Prostate gland (tissue), 2 donors: ENCODE results near the gene NOL9. TPM values are rescaled to one million over a fixed set of nuclear protein-coding genes. Genes with fewer than 3 reads are reported as not detected.

ENCODE experiments used
- DNase-seq: peaks from one replicate; pipeline ENCODE4 v3.0.0-alpha.2; 2019; ENCODE audit warnings: low spot score
- H3K27ac ChIP-seq, 2 donors: fragments of 200-600 bp; sonication (generic); 2 replicates each; pipeline ENCODE4 v1.5.1; 2017 to 2019
- H3K27me3 ChIP-seq: fragments of 200-600 bp; sonication (generic); replicated peaks from 2 replicates; pipeline ENCODE4 v1.5.1; 2019; ENCODE audit not compliant: insufficient read depth
- H3K36me3 ChIP-seq, 2 donors: fragments of 200-600 bp; sonication (generic); 1 replicate in 1 of 2; 2 replicates in 1 of 2; pipeline versions ENCODE4 v1.5.1 to v1.8.1; 2017 to 2019
- H3K4me1 ChIP-seq: fragments of 200-600 bp; sonication (generic); replicated peaks from 2 replicates; pipeline ENCODE4 v1.5.1; 2019
- H3K4me3 ChIP-seq, 2 donors: fragments of 200-600 bp; sonication (generic); 2 replicates each; pipeline ENCODE4 v1.5.1; 2017 to 2019
- H3K9me3 ChIP-seq: fragments of 200-600 bp; sonication (generic); 2 replicates; pipeline ENCODE4 v1.5.1; 2017
- CTCF ChIP-seq, 4 experiments: fragments of 200-600 bp in 2 of 4; fragments of 450-650 bp in 2 of 4; sonication (generic) in 2 of 4; IDR thresholded peaks; 1 replicate in 3 of 4; 2 replicates in 1 of 4; pipeline ENCODE4 v1.5.1; 2016 to 2019; ENCODE audit warnings: antibody characterized with exemption in 4 of 4, mild to moderate bottlenecking in 2 of 4, moderate library complexity in 2 of 4
- POLR2A ChIP-seq: fragments of 450-650 bp; IDR thresholded peaks from one replicate; pipeline ENCODE4 v1.6.1; 2016; ENCODE audit warnings: antibody characterized with exemption, mild to moderate bottlenecking
- POLR2AphosphoS5 ChIP-seq: sonication (generic); formaldehyde crosslinking; IDR thresholded peaks from one replicate; pipeline ENCODE4 v1.6.1; 2017; ENCODE audit warnings: antibody characterized with exemption
- WGBS: methylation state at CpG from one replicate; pipeline ENCODE4 v1.1.5; 2018; 5-methylcytosine and 5-hydroxymethylcytosine counted together
- intact Hi-C: fragments of 100-400 bp; cut with DNase I; formaldehyde crosslinking; loops from one replicate; pipeline ENCODE4 v1.14.2; 2022
- total RNA-seq, 2 donors: library from RNA; depleted of rRNA; stranded (reverse); fragments of >200 nt; gene quantifications; one replicate each; pipeline ENCODE4 v1.1.0, GENCODE V29; 2016

The NOL9 gene
- total RNA-seq, 2 donors from 2014 or later, result 15.7 to 20.9 TPM

DNA sequence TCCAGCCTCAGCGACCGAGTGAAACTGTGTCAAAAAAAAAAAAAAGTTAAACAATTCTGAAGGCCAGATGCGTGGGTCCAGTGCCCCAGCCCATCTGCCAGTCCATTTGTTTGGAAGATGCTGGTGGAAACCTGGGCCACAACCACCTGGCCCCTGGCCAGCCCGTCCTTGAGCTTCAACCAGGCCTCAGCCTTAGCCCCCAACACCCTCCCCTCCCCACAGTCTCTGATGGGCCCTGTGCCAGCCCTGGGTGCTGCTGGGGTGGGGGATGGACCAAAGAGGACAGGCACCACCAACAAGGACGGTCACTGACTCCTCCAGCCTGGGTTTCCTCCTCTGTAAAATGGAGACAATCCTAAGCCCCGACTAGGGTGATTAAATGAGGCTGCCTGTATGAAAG lies 43.3 kb downstream of the NOL9 start:
- intact Hi-C loops, result no loop called here
- Histone ChIP-seq H3K9me3 (no peaks in the 10 kb centered on the region), H3K27me3 (no peaks in the 10 kb centered on the region), H3K4me1 (no peaks in the 10 kb centered on the region), H3K4me3 (no peak overlapping the region), H3K36me3 (no peaks in the 10 kb centered on the region), H3K27ac (no peak overlapping the region)
- no peak for DNase-seq
- TF ChIP-seq CTCF (IDR thresholded peaks at IDR 0.05) (no peak), POLR2AphosphoS5 (no peak), POLR2A (no peak)
- WGBS, result 79% methylated on average over 6 of the region's 6 CpGs

- 94% methylated on average over 6 of the region's 6 CpGs for WGBS
- no peaks in the 10 kb centered on the region for H3K27me3 ChIP-seq
- no peak for DNase-seq
- no peaks in the 10 kb centered on the region for H3K36me3 ChIP-seq
- H3K4me1 ChIP-seq, result no peaks in the 10 kb centered on the region
- TF ChIP-seq POLR2A (no peak), CTCF (IDR thresholded peaks at IDR 0.05) (no peak), POLR2AphosphoS5 (no peak)
- H3K27ac ChIP-seq, result no peak overlapping the region
- H3K4me3 ChIP-seq, result no peak overlapping the region
- H3K9me3 ChIP-seq, result no peaks in the 10 kb centered on the region
- intact Hi-C loops, result no loop called here
Observed at GRCh38 chr1:6510493-6510892, 43.8 kb downstream of the NOL9 start.

GRCh38 chr1:6509919-6510291 lies 44.4 kb downstream of the NOL9 start:
- WGBS, result 82% methylated on average over 10 of the region's 10 CpGs
- DNase-seq, result no peak
- Histone ChIP-seq H3K9me3 (no peaks in the 10 kb centered on the region), H3K27me3 (no peaks in the 10 kb centered on the region), H3K27ac (no peak overlapping the region), H3K4me3 (no peak overlapping the region), H3K4me1 (no peaks in the 10 kb centered on the region), H3K36me3 (no peaks in the 10 kb centered on the region)
- intact Hi-C loops, result no loop called here
- TF ChIP-seq POLR2AphosphoS5 (no peak), CTCF (IDR thresholded peaks at IDR 0.05) (no peak)

DNA sequence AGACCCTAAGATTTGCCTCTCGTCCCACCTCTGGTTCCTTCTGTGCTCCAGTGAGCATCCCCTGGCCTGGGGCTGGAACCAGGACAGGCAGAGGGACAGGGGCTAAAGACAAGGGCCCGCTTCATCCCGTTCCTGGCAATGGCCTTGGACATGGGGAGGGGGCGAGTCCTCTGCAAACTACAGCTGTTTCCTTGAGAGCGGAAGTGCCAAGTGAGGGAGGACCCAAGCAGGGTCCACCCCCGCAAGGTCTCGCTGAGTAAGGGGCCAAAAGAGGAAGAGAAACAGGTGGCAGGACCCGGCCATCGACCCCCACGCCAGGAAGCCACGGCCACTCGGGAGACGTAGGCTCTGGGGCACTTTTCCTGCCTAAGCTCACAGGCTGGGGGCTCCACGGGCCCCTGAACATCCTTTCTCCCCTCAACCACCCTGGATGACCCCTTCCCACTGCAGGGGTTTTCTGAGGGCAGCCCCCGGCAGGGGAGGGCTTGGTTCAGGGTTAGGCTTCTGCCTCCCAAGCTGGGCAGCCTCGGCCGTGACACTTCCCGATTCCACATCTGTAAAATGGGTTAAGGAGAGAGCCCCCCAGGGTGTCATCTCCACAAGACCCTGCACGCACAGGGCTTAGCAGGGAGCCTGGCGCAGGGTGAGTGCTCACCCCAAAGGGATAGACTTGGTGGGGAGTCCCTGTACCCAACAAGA lies 44.9 kb downstream of the NOL9 start:
- H3K4me3 ChIP-seq, result no peak overlapping the region
- 76% methylated on average over 20 of the region's 20 CpGs for WGBS
- intact Hi-C loops, result no loop called here
- H3K4me1 ChIP-seq, result no peaks in the 10 kb centered on the region
- no peaks in the 10 kb centered on the region for H3K36me3 ChIP-seq
- no peak overlapping the region for H3K27ac ChIP-seq
- H3K9me3 ChIP-seq, result no peaks in the 10 kb centered on the region
- no peak for TF ChIP-seq CTCF (IDR thresholded peaks at IDR 0.05)
- no peak for DNase-seq
- no peaks in the 10 kb centered on the region for H3K27me3 ChIP-seq

- intact Hi-C loops, result no loop called here
- DNase-seq, result no peak
- no peak for TF ChIP-seq POLR2A
- H3K27me3 ChIP-seq, result no peaks in the 10 kb centered on the region
- H3K4me3 ChIP-seq, result no peak overlapping the region
- no peaks in the 10 kb centered on the region for H3K4me1 ChIP-seq
- WGBS, result 91% methylated on average over 11 of the region's 11 CpGs
- no peak overlapping the region for H3K27ac ChIP-seq
- no peaks in the 10 kb centered on the region for H3K9me3 ChIP-seq
- no peaks in the 10 kb centered on the region for H3K36me3 ChIP-seq
Observed at GRCh38 chr1:6508816-6509189, 45.5 kb downstream of the NOL9 start.
